Astrocyte of the spinal cord (primary cell): Measurements from ENCODE around the gene PRLHR.
A peak's percentile ranks its signal among the peaks of the same experiment; 100 is the strongest.

Experiments used
- DNase-seq: peaks from one replicate; pipeline ENCODE4 v3.0.0; 2011; ENCODE audit warnings: low read depth, low spot score
- H3K4me3 ChIP-seq: 2 replicates; pipeline ENCODE4 v1.5.1; 2011; ENCODE audit warnings: low read depth, mild to moderate bottlenecking, low read length, moderate library complexity
- in situ Hi-C: cut with HindIII; loops from 2 replicates; pipeline ENCODE4 v1.10.0; 2017; ENCODE audit warnings: low sequenced_read_pairs
- TF ChIP-seq, protein P1 (sequence below): IDR thresholded peaks from 2 replicates; pipeline ENCODE4 v1.5.1; 2012; ENCODE audit warnings: low read depth, mild to moderate bottlenecking, low read length, inconsistent platforms

PRLHR gene

DNA sequence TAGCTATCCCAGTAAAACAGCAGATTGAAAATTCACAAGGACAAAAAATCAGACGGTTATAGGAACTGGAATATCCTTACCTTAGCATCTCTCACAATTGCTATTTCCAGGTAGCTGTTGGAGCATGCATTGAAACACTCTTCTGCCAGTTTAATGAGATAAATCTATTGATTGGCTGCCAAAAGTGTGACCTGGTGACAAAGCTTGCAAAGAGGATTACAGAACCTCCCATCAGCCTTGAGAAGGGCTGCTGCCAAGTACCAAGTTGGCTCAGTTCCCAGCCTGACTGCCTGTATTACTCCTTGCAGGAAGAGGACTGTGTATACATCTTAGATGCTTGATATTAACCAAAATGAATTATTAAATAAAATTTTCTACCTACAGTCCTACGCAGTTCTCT is 5.1 kb downstream of the PRLHR start:
- no peak for DNase-seq
- H3K4me3 ChIP-seq: no peak overlapping the region
- TF ChIP-seq, protein P1, sequence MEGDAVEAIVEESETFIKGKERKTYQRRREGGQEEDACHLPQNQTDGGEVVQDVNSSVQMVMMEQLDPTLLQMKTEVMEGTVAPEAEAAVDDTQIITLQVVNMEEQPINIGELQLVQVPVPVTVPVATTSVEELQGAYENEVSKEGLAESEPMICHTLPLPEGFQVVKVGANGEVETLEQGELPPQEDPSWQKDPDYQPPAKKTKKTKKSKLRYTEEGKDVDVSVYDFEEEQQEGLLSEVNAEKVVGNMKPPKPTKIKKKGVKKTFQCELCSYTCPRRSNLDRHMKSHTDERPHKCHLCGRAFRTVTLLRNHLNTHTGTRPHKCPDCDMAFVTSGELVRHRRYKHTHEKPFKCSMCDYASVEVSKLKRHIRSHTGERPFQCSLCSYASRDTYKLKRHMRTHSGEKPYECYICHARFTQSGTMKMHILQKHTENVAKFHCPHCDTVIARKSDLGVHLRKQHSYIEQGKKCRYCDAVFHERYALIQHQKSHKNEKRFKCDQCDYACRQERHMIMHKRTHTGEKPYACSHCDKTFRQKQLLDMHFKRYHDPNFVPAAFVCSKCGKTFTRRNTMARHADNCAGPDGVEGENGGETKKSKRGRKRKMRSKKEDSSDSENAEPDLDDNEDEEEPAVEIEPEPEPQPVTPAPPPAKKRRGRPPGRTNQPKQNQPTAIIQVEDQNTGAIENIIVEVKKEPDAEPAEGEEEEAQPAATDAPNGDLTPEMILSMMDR: no peak
- in situ Hi-C loops: no loop called here

DNA sequence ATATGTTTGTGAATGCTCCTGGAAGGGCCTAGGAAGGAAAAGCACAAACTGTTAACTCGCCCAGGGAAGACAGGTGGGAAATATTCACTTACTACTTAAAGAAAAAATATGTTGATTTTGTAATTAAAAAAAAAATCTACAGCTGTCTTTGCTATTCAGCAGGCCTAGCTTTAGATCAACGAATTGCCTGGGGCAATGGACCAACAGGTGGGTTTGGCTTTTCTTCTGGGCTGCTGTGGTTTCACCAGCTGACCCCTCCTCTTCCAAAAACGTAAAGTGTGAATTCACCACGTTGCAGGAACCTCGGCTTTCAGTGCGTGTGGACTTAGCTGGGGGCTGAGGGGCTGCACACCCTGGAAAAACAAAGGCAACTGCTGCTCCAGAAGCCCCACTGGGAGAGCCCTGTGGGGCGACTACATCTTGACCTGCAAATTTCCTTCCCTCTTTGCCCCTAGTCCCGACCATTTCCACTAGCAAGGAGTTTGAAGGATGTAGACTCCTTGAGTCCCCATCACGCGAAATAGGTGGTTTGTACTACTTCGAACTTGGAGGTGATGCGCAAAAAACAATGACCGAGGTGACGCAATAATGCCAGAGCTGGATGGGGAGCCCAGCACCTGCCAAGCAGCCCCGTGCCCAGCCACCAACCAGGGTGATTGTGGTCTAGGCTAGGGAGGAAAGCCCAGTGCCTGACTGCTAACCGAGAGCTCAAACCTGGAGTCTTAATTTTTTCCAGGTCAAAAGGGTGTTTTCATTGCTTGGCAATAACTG is 7.4 kb downstream of the PRLHR start:
- in situ Hi-C loops: no loop called here
- TF ChIP-seq, protein P1: no peak
- H3K4me3 ChIP-seq: no peak overlapping the region
- DNase-seq: no peak

DNA sequence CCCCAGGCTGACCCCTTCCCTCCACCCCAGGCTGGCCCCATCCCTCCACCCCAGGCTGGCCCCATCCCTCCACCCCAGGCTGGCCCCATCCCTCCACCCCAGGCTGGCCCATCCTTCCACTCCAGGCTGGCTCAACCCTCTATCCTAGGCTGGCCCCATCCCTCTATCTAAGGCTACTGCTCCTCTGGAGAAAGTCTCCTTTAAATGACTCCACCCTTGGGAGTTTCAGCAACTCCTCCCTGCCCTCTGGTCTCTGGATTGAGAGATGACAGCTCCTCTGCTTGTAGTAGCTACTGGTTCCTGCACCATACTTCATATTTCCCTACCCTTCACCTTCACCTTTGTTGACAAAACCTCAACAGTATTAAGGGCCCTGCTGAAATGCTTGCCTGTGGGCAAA is 8.5 kb downstream of the PRLHR start:
- TF ChIP-seq, protein P1: no peak
- H3K4me3 ChIP-seq: no peak overlapping the region
- DNase-seq: no peak
- in situ Hi-C loops: no loop called here

DNA sequence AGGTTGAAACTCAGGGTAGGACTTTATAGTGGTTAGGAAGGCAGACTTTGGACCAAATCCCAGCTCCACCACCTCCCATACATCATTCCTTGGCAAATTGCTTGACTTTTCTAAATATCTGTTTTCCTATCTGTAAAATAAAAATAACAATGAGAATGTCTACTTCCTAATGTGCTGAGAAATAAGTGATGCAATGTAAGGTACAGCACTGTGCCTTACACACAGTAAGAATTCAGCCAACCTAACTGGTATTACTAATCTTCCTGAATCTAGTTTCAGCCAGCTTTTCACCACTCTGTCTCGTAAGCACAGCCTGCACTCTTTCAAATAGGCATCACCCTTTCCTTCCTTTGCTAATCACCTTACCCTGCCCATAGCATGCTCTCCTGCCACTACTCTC is 9.7 kb downstream of the PRLHR start:
- DNase-seq: no peak
- in situ Hi-C loops: no loop called here
- TF ChIP-seq, protein P1: no peak
- no peak overlapping the region for H3K4me3 ChIP-seq

DNA sequence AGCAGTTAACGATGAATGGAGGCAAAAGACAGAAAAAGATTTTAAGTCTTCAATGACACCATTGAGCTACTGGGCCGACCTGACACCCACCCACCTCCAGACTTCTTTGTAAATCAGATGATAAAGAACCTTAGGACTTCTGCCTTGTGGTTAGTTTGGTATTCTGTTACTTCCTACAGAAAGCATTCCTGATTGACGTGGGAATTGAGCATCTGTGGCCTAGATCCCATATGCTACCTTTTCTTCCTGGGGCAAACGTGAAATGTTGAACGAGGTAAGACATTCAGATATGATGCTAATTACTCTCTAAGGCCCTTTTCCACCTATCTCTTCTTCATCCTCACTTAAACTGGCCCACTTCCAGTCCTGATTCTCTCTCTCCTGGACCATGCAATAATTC is 10.2 kb downstream of the PRLHR start:
- in situ Hi-C loops: no loop called here
- no peak for DNase-seq
- TF ChIP-seq, protein P1: no peak
- no peak overlapping the region for H3K4me3 ChIP-seq

DNA sequence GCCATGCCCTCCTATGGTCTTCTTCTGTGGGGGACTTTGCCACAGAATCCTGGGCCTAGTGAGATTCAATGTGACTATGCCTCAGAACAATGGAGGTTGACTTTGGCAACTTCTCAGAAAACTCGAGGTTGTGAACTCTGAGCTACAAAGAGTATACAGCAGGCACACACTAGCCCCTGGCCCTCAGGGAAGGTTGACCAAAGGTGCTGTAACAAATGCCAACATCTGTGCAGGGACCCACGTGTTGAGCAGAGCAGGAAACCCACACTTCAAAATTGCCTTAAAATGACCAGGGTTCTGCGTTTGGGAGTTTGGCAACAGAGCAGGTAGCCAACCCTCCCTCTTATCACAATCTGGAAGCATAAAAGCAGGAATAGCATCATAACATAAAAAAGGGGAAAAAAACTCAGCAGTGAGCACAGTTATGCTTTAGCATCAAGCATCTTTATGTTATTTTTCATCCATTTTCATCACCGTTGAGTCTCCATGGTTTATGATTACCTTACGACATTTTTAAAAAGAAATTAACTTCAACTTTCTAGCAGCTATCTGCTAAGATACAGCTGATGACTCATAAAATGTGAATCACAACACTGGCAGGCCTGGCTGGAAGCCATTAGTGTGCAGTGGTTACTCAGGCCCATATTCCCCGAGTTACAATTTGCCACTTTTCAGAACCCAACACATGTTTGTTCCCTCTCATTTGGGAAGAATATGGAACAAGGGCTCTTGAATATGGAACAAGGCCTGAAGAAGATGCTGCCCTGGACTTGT is 11.1 kb downstream of the PRLHR start:
- DNase-seq: peak; percentile 64
- TF ChIP-seq, protein P1: no peak
- in situ Hi-C loops: no loop called here
- H3K4me3 ChIP-seq: no peak overlapping the region
